SK-N-DZ (cell line): ENCODE measurements around the gene METTL4.

Source experiments
- DNase-seq: peaks from one replicate; pipeline ENCODE4 v3.0.0-alpha.2; 2015; ENCODE audit warnings: low spot score
- small RNA-seq, 2 experiments: library from RNA; depleted of rRNA; stranded (forward); fragments of <200 nt; gene quantifications; one replicate each; pipeline ENCODE3, GENCODE V24; 2014

Gene METTL4

DNA sequence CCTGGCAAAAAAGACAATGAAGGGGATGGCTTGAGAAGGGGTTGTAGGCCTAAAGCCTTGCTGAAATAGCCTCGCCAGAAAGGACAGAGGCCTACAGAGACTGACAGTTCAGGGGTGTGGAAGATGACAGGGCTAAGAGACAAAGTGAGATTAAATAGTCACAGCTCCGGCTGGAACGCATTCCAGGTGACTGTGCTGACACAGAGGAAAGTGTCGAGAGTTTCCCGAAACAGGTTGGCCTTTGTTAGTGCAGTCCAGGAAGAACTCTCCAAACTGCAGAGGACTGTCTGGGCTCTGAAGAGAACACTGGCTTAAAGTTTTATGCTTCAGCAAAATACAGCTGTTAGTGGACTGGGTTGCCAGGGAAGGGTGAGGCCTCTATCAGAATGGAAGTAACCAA, 52.8 kb downstream of the METTL4 start:
- no peak for DNase-seq

DNA sequence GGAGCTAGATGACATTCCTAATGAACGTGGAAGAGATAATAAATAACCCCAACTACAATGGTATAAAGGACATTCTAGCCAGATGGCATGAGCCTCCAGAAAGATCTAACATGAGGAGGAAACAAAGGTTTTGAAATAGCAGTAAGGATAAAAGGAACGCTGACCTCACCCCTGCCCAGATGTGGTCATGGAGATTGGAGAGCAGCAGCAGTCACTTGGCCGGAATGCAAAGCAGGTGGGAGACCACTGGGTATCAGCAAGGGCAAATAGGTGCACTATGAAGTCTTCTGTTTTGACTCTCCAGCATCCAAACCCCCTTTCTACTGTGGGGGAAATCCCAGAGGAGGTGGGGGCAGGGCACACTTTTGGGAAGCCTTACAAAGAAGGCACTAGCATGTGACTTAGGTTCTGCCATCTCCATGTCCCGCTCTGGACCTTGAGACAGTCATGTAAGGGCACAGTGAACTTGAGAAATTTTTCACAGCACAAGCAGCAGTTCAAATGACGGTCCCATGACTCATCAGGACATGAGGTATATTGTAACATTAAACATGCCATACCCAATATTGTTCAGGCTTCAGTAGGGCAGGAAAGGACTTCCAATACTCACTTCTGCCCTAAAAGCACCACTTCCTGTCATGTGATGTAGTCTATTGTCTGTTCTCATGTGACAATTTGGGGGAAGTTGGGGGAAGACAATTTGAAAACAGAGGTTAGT, 55.2 kb downstream of the METTL4 start:
- no peak for DNase-seq

DNA sequence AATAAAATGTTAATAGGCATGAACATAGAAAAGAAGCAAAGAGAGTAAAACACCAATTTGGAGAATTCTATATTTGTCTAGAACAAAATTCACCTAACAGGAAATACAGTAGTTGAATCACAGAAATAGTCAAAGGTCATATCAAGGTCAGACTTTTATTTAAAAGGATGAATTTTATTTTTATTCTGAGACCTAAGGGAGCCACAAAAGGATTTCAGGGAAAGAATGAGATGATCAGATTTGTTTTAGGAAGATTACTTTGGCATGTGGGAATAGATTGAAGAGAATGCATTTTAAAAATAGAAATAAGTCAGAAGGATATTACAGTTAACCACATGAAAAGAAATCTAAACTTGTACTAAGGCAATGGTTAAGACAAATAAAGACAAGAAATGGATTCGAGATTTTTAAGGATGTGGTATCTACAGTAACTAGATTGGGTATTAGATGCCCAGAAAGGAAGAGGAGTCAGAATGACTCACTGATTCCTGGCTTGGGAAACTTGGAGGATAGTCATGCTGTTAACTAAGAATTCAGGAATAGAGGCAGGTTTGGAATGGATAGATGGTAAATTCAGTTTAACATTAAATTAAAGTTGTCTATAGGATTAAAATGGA, 56.0 kb downstream of the METTL4 start:
- DNase-seq = no peak

DNA sequence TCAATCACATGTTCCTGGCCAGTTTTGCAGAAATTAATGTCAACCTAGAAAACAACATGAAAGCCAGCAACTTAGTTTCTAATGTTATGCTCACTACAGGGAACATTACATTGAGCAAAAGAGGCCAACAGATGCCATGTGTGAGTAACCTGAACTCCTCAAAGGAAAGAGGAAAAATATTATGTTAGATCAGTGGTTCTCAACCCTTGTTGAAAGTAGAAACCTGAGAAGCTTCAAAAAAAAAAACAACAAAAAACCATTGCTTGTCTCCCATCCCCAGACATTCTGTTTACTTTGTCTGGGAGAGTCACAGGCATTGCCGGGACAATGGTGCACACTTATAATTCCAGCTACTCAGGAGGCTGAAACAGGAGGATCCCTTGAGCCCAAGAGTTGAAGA, 57.7 kb downstream of the METTL4 start:
- DNase-seq = no peak

DNA sequence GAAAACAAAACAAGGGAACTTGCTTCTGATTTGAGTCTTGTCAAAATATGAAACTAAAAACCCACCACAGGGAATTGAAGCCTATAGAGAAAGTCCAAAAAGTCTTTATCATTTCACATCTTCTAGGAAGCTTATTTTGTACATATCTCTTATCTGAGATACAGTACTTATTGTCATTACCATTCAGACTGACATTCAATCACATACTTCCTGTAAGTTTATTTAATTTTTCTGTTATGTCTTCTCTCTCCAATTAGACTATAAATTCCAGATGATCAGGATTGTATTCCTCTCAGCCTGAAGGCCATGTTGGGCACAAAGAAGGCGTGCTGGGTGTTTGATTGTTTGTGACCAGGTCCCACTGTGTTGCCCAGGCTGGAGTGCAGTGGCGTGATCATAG, 59.2 kb downstream of the METTL4 start:
- DNase-seq = no peak

DNA sequence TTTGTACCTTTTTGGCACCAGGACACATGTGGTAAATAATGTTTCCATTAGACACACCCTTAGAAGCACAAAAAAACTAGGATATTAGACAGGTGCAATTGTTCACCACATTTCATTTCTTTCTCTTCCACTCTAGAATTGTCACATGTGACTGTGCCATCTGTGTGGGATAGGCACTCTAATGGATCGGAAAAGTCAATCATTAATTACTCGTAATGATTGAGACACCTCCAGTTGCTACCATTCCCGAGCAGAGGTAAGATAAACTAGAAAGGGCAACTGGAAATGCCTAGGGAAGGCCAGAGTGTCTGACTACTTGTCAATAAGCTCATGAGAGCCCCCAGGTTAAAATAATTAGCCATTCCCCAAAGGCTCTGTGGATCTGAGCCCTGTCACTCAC, 59.9 kb downstream of the METTL4 start:
- no peak for DNase-seq

DNA sequence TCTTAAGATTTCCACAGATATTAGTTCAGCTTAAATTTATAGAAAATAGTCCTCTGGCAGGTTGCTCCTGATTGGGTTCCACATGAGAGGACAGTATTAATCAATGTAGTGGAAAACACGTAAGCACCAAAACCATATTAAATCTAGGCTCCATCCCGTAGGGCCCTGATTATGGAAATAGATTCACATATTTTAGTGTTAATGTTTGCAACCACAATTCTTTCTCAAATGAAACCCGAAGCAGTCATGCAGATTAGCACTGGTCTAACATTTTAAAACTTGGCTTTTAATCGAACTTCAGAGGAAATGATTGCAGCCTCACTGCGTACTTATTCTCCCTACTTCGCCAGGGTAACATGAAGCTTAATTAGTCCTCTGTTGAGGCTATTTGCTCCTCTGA, 60.9 kb downstream of the METTL4 start:
- DNase-seq = no peak

DNA sequence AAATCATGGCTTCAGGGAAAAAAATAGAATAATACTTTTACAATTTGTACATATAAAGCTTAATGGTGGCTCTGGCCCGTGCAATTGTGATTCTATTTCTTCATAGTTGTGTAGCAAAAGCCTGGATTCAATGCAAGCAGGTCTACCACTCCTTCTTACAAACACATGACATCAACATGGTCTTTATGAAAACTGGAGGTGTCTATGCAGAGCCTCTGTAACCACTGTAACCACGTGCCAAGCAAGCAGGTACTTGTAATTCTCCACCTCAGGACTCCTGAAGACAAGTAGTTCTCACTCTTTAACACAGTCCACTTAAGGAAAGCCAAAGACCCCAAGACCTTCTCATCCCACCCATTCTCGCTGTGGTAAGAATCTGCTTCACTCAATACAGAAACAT, 62.6 kb downstream of the METTL4 start:
- no peak for DNase-seq

DNA sequence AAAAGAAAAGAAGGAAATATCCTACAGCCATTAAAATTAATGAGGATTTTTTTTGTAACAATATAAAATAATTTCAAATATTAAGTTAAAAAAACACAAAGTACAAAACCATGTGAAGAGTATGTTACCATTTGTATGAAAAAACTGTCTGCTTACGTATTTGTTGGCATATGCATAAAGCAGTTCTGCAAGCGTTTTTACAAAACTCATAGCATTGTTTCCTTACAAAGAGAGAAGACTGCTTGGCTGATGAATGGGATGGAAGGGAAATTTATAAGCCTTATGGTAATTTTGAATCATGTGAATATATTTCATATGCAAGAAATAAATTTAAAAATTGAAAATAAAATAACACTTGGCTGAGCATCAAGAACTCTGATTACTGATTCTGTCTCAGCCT, 63.1 kb downstream of the METTL4 start:
- DNase-seq = no peak

DNA sequence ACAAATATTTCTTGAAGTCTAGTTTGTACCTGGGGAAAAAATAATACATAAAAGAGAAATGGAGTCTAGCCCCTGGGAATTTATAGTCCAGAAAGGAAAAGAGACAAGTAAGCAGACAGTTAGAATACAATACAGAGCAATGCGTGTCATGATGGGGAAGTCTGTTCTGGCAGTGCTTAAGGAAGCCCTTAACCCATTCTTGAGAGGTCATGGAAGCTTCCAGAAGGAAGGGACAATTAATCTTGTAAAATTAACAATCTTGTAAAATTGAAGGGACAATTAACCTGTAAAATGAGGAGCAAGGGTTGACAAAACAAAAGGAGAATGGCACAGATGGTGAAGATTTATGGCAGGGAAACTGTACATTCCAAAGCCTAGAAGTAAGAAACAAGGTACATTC, 66.7 kb downstream of the METTL4 start:
- DNase-seq = no peak

DNA sequence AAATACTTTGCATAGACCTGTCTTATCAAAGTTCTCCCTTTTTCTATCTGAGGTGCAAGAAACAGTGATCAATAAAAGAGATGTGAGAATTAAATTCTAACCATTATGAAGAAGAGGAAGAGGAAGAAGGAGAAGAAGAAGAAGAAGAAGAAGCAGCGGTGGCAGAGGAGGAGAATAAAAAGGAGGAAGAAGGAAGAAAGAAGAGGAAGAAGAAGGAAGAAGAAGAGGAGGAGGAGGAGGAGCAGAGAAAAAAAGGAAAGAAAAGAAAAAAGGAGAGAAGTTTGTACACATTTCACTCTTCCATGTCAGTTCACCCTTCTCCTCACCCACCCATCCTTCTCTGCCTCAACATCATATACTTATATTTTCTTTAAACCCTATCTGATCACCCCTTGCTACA, 68.4 kb downstream of the METTL4 start:
- DNase-seq = no peak

DNA sequence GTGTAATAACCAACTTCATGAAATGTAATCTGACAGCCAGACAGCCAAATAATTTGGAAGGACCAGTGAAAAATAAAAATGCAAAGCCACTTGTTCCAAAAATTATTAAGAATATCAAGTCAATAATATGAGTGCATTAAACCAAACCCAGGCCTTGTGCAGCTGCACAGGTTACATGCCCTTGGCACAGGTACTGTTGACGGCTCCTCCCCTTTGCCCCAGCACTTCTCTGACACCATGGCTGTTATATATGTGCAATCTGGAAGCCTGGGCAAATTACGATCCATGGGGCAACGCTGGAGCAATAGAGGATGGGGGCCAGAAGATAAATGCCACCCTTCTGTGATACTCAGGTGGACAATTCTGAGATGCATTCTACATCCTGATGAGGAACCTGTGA, 68.9 kb downstream of the METTL4 start:
- DNase-seq = no peak

DNA sequence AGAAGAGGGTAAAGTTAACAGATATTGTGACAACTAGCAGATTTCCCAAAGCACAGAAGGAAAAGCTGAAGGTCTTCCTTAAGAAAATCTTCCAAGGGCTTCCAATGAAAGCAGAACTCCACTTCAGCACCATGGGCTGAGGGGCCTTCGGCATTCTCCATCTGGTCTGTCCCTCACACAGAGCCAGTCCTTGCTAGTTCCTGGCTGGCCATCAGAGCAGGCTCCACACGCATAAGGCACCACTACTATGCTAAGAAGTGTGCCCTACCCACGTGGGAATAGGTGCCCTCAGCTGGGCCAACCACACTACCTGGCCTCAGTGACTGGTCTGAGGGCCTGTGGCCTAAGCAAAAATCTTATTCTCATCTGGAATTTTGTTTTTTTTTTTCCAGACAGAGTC, 73.5 kb downstream of the METTL4 start:
- no peak for DNase-seq

DNA sequence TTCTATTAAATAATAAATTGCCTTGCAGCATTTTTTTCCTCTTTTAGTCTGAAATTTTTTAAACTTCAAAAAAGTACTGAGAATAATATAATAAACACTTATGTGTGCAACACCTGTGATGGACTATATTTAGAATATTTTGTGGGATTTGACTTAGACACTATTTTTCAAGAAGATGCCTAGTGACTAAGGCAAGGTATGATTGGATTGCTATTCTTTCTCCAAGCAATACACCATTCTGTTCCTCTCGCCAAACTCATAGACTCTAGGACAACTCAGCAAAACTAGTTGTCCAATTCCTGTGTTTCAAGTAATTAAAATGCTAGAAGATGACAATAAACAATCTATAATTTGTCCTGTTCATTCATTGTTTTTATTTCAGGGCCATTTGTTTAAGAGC, 75.9 kb downstream of the METTL4 start:
- no peak for DNase-seq

DNA sequence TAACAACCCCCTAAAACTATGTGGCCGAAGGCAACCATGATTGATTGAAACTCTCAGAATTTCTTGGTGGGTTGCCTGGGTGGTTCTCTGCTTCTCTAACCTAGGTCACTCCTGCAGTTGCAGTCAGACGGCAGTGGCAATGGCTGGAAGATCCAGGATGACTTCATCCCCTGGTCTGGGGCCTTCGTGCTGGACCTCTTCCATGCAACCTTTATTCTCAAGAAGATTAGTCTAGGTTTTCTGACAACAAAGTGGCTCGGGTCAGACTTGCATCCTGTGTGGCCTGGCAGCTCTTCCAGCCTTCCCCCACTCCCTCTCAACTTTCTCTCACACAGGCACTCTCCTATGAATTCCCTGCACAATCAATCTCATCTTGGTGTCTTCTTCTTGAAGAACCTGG, 76.4 kb downstream of the METTL4 start:
- no peak for DNase-seq

Small RNA genes lying within 50 kb of the gene (small RNA-seq; reads per million reads assigned to genes)
- gene RF00019 (0 reads per million in 2 experiments), gene RF01233 (0 reads per million in 2 experiments)
